B cell (primary cell): ENCODE results near the gene PARVB.

Source experiments
- EZH2 ChIP-seq: IDR thresholded peaks from 2 replicates; pipeline ENCODE4 v1.6.1; 2012; ENCODE audit warnings: borderline replicate concordance, low read depth, mild to moderate bottlenecking, moderate library complexity, low read length; ENCODE audit not compliant: insufficient read depth, poor library complexity, severe bottlenecking
- TF ChIP-seq, protein P1 (sequence below): fragments of 200-600 bp; IDR thresholded peaks from one replicate; pipeline ENCODE4 v1.8.0; 2022; ENCODE audit warnings: antibody characterized with exemption, mild to moderate bottlenecking

DNA sequence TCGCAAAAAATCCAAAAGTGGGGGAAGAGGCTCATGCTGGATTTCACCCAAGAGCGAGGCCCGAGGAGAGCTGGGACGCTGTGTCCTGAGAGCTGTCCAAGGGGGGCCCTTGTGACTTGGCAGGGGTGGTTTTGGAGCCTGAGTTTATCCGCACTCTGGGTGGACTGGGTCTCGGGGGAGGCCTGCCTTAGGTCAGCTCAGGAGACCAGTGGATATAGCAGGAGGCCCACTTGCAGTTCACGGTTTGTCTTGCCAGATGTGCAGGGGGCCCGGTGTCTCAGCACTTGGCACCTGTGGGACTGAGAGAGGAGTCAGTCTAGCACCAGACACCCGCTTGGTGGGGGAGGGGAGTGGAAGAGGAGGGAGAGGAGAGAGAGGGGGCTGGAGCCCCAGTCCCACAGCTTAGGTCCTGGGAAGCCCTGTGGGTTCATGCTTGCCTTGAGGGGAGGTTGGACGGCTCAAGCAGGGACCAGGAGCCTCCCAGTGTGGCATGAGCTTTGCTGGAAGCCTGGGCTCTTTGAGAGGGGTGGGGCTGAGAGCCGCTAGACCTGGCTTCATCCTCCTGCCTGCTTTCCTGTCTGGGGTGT lies 33.4 kb downstream of the PARVB start:
- TF ChIP-seq, protein P1, sequence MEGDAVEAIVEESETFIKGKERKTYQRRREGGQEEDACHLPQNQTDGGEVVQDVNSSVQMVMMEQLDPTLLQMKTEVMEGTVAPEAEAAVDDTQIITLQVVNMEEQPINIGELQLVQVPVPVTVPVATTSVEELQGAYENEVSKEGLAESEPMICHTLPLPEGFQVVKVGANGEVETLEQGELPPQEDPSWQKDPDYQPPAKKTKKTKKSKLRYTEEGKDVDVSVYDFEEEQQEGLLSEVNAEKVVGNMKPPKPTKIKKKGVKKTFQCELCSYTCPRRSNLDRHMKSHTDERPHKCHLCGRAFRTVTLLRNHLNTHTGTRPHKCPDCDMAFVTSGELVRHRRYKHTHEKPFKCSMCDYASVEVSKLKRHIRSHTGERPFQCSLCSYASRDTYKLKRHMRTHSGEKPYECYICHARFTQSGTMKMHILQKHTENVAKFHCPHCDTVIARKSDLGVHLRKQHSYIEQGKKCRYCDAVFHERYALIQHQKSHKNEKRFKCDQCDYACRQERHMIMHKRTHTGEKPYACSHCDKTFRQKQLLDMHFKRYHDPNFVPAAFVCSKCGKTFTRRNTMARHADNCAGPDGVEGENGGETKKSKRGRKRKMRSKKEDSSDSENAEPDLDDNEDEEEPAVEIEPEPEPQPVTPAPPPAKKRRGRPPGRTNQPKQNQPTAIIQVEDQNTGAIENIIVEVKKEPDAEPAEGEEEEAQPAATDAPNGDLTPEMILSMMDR, result no peak
- no peak for TF ChIP-seq EZH2
